HG03575 (cell line): Measurements from ENCODE around the gene MAML3.

Experiments
- ATAC-seq: cut with Tn5 transposase; IDR thresholded peaks from one replicate; pipeline ENCODE4 v1.9.1; 2021; ENCODE audit not compliant: unreplicated experiment, insufficient number of reproducible peaks, low FRiP score; ENCODE audit errors: extremely low read depth

The MAML3 gene

DNA sequence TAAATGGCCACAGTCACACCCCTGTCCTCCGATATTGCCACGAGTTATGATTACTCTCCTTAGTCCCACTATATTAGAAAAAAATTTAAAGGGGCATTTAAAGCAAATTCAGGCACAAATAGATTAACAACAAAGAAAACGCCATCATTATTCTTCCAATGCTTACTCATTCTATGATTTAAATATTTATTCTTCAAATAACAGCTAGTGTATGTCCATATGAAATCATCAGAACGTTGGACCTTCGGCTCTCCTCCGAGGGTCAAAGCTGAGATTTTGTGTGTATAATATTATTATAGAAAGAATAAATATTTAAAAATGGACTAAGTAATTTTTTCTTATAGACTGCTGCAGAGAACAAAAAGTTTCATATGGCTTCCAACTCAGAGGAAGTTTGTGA, 122.9 kb downstream of the MAML3 start:
- ATAC-seq, result no peak

DNA sequence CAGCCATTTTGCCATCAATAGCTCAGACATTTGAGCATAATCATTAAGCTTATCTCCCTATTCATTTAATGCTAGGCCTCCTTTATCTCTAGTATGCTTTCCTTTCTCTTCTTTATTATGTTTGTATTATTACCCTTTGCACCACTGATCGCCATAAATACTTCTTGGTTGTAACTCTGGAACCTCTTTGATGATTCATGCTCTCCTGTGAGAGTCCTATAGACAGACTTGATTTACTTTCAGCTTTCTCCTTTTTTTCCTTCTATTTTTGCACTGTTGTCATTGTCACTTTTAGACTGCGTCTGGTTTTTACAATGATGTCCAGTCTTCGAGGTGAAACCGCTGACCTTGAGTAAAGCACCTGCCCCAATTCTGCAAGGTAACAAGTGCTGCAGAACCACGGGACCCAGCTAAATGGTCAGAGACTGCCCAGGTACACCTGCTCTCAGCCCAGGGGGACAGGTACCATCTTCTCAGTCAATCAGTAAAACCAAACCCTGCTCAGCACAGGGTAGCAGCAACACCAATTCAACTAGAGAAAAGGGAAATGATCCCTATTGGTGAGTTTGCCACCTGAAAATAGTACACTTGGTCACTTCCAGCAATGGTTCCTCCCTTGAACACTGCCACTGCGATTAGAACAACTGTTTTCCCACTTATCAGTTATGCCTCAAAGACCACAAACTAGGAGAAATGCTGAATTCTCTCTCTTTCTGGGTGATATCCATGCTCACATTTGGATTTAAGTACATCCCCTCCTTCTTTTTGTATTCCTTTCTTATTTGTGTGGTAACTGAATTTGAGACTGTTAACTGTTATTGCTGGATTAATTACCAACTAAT, 125.1 kb downstream of the MAML3 start:
- no peak for ATAC-seq

- no peak for ATAC-seq
Measured at GRCh38 chr4:140028101-140028500, 125.9 kb downstream of the MAML3 start.

DNA sequence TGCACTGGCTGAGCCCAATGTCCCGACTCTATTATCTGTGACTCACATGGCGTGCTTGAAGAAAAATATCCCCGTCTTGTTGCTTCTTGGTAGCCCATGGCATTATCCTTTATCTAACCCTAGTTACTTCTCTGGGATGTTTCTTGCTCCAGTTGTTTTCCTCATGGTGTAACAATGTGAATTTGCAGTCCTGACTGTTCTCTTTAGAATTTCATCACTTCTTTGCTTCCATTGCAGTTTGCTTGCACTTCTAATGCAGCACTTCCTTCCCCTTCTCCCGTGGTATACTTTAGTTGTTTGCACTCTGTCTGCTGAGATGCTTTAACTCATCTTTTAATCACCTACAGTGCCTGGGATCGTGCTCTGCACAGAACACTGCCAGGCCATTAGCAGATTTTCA, 126.9 kb downstream of the MAML3 start:
- no peak for ATAC-seq

DNA sequence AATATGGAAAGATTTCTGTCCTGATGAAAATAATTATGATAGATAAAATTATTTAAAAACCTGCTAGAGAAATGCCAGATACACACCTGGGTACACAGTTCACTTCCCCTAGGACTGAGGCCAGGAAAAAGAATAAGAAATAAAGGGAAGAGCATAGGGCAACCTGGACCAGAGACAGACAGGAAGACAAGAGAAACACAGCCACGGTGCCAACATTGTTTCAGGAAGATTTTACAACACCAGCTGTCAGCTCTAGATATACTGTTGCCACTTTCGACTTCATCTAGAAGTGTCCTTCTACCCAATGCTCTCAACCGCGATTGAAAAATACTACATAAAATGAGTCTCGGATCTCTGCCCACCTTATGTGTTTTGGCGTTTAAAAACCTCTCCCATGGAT, 128.5 kb downstream of the MAML3 start:
- ATAC-seq, result no peak

- ATAC-seq, result no peak
Measured at GRCh38 chr4:140020457-140021361, 133.3 kb downstream of the MAML3 start.

DNA sequence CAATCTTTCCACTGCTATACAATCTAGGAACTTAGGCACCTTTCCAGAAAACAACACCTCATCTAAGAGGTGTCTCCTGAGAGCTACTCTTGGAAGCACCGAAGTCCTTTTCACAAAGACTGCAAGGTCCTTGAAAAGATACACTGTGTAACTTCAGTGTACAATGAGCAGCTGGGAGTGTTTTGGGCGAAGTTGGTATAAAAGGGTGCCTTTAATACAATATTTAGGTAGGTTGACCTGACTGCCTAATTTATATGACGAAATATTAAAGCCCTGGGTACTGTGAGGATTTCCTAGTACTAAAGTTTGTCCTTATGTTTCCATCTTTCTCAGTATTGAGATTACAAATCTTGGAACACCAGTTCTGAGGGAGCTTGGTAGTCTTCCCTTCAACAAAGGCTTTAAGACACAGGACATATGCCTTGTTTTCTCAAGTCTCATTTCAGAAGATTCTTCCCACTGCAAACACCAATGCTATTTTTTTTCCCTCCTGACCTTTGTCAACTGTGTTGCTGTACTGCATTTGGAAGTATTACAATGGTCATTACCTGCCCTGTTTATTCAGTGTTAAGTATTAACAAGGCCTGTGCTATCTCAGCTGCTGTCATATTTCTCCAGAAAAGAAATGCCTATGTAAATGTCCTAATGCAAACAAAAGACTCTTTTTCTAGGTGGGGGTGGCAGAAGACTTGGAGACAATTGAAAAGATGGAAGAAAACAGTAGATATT, 134.2 kb downstream of the MAML3 start:
- no peak for ATAC-seq

DNA sequence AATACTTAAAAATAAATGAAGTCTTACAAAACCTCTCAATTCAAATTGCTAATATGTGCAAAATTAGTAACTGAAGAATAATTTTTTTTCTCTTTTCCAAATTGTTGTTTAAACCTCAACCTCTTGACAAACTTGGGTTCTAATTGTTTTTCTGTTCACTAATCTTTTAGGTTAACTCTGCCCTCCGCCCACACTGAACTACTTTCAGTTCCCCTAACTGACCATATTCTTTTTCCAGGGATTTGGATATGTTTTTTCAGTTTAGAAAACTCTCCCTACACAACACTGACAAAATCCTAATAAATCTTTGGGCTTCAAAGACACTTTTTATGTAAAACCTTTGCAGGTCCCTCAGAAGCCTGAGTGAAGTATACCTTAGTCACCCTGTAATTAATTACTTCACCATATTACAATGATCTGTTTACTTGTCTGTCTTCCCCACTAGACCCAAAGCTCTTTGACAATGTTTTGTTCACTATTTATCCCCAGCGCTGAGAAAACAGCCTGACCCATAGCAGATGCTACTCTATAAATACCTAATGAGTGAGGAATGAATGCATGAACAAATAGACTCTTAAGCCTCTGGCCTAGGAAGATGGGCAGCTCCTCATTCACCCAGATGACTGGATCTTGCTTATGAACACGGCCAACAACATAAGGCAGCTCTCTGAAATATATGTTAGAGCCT, 134.9 kb downstream of the MAML3 start:
- no peak for ATAC-seq

GRCh38 chr4:140014284-140014683, 139.7 kb downstream of the MAML3 start:
- no peak for ATAC-seq

DNA sequence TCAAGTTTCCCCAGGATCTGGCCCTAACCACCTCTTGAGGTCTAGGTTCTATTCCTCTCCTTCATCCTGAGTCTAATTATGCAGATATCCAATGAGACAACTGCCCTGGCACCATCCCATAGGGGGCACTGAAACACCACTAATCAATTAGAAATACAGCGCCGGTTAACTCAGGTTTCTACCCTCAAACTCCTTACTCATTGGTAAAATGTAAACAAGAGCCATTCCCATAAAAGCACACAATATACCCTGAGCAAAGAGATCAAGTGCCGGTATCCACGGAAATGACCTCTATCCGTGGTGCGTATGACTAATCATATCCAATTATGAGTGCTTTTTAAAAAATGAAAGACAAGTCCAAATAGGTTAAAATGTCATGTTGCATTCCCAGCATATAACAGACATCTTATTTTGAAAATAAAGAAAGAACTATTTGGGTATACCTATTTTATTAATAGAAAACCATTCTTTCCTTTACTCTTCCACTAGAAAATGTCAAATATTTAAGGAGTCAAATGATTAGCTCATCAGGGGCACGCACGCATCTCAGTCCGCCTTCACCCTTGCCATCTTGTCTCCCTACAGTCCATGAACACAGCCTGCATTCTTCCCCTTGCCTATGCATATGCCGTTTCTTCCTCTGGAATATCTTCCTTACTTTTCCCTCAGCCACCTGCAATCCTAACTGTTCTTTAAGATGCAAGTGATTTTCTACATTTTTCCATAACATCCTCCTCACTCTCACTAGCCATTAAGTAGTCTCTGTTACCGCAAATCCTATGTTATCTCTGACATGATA, 141.1 kb downstream of the MAML3 start:
- ATAC-seq, result no peak

- no peak for ATAC-seq
Measured at GRCh38 chr4:140005699-140006098, 148.3 kb downstream of the MAML3 start.

DNA sequence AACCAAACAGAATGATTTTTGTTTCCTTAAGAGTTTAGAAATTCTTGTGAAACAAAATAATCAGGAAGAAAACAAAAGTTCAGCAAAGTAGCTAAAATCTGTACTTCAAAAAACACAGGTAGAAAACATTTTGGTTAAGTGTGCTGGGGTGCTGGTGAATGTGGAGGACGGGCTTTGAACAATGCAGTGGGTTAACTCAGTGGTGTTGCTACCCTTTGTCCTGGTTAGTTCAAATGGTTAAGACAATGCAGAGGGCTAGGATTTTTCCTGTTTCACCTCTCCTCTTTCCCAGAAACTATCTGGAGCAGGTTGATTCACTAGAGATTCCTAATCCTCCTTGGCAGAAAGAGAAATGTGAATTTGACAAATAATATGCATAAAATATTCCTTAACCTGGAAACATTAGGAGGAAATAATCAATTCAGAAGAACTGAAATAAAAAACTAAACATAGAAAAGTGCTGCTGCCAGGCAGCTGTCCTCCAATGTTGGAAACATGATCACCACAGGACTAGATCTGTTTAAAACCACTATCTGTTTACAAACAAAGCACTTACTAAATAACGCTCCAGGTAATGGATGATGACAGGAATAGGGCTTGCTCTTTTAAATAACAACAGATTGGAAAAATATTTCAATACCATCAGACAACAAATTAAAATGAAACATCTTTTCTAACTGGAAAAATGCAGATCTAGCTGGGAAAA, 148.9 kb downstream of the MAML3 start:
- no peak for ATAC-seq

GRCh38 chr4:140004549-140004895, 149.5 kb downstream of the MAML3 start:
- no peak for ATAC-seq

DNA sequence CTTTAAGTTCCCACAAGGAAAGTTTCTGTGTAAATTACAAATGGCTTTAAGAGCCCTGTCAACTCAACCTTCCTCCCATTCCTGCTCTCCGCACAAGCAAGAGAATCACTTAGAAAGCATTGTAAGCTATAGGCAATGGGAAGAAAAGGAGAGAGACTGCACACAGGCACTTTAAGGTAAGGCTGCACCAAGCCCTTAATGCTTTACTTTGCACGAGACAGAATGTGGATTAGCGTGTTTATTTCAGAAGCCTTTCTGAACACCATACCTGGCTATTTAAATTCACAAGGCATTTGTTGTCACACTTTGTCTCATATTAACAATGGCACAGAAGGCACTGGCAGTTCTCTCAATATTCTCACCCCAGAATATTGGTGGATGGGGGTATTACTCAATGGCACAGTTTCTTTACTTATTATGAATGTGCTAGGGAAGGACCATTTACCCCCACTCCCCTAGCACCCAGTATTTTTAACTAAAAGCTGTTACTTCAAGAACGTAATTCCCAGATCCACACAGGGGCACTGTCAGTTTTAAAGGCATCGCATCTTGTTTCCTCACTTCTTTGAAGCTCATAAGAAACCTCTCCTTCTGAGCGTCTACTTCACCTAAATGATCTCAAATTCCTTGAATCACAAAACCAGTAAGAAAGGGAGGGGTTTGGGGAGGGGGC, 150.0 kb downstream of the MAML3 start:
- no peak for ATAC-seq

- ATAC-seq, result no peak
Measured at GRCh38 chr4:140000232-140000631, 153.8 kb downstream of the MAML3 start.

DNA sequence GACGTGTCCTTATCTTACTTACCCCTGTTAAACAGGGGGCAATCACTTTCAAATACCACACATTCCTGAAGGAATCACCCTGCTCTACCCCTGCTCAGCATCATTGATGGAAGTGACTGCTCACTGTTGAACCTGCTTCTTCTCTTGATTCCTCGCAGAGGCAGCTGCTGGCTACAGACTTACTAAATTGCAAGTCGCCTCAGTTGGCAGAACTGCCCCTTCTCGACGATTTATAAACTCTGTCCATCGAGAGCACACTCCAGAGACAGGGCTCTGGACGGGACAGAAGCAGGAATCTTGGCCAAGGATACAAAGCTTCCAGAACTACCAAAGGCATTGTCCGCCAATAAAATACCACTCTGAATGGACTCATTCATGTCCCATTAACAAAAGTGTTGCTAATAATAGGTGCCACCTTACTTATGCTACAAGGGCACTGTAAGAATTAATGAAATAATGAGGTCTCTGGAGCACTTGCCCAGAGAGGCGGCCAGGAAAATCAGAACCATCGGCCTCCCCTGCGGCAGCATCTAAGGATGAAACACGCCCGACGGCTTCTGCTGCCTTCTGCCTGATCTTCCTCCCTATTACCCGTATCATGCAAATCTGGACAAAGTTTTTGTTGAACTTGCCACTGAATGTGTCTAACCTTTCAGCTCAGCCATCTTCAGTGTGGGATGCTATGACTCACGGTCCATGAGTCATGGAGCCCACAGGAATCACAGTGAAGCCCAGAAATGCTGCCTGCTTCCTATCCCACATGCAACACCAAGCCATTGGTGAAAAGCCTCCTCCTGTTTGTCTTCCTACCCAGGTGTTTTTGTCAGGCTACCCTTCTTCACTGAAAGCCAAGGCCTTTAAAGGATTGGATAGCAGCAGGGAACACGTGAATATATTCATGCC, 164.9 kb downstream of the MAML3 start:
- no peak for ATAC-seq
